ENCODE data around the gene ERF. TPM values are rescaled to one million over a fixed set of nuclear protein-coding genes. Genes with fewer than 3 reads are reported as not detected.

Gene ERF
- total and polyA plus RNA-seq, 4 experiments from 2014 or later, result 2.7 to 39.9 (median 21.1) TPM

DNA sequence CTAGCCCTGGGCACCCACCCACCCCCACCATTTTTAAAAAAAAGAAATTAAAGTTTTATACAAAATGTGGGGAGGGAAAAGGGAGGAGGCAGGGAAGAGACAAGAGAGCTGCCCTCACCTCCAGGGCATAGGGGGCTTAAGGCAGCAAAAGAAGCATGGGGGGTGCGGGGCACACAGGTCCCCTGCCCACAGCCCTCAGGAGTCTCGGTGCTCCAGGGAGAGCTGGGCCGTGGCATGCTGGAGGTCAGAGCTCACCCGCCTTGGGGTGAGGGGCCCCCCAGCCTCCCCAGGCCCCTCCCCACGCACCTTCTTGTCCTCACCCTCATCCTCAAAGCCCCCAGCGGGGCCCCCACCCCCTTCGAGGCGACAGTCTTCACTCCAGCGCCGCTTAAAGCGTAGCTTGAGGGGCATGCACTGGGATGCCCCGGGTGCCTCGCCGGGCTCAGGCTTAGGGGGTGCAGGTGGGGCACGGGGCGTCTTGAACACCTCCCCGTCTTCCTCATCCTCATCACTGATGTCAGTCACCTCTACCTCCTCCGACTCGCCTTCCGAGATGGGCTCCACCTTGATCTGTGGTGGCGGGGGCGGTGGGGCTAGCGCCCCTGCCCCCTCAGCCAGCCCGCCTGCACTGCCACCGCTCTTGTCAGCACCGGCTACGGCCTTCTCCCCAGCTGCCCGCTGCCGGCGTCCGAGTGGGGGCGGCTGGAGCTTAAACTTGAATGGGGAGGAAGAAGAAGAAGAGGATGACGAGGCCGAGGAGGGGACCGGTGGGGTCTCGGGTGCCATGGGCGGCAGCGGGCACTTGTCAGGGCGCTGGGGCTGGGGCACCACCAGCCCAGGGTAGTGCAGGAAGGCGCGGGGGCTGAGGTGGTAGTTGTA lies 6.4 kb downstream of the ERF start:
- H3K9me3 Mint-ChIP-seq, result peaks cover 0 to 2% (median 0%) of the 10 kb centered on the region in 8 donors
- intact Hi-C loops (cut with micrococcal nuclease), result no loop called here
- Histone ChIP-seq H3K4me3 (ENCODE audit: low read length in 2 of 2) (no peak overlapping the region), H3K4me1 (ENCODE audit: insufficient read depth, low read length) (peaks cover 49% of the 10 kb centered on the region), H3K9me3 (ENCODE audit: control insufficient read depth in 1 of 2, low read length in 2 of 2) (no peaks in the 10 kb centered on the region), H3K36me3 (ENCODE audit: insufficient read depth, low read length) (no peaks in the 10 kb centered on the region), H3K27me3 (ENCODE audit: insufficient read depth, low read length) (no peaks in the 10 kb centered on the region), H3K27ac (ENCODE audit: low read depth, low read length) (no peak overlapping the region)
- CTCF ChIA-PET (ENCODE audit: partially characterized antibody), result interaction anchor here (0.6 to 8.1 kb wide), 3 partner anchors 22 to 65 kb away, joined by 3 to 77 read pairs (median 6); no protein-coding TSS in a partner anchor
- POLR2A ChIA-PET (ENCODE audit: partially characterized antibody), result interaction anchor here (1.2 to 7.1 kb wide), 2 partner anchors 32 to 64 kb away, joined by 3 to 139 read pairs; no protein-coding TSS in a partner anchor
- peaks cover 0 to 26% of the 10 kb centered on the region in 2 donors for H3K36me3 Mint-ChIP-seq
- peak overlapping the region in 2 of 7 donors; percentile 75 for H3K27ac Mint-ChIP-seq
- no peak for DNase-seq
- peaks cover 17 to 58% (median 40%) of the 10 kb centered on the region in 4 donors for H3K4me1 Mint-ChIP-seq
- H3K4me3 Mint-ChIP-seq, result peak overlapping the region in 1 of 8 donors; percentile 20
- no peaks in the 10 kb centered on the region for H3K27me3 Mint-ChIP-seq

- H3K4me3 Mint-ChIP-seq, result no peak overlapping the region
- peaks cover 0 to 22% of the 10 kb centered on the region in 2 donors for H3K36me3 Mint-ChIP-seq
- no peak overlapping the region for H3K27ac Mint-ChIP-seq
- H3K4me1 Mint-ChIP-seq, result peaks cover 21 to 60% (median 42%) of the 10 kb centered on the region in 4 donors
- ChIA-PET POLR2A (ENCODE audit: partially characterized antibody) (interaction anchor here (0.6 to 7.1 kb wide), 5 partner anchors 21 to 985 kb away, joined by 3 to 139 read pairs (median 4); partner anchors contain the start of gene CIC), CTCF (ENCODE audit: partially characterized antibody) (interaction anchor here (0.6 to 8.1 kb wide), 6 partner anchors 23 to 139 kb away, joined by 3 to 77 read pairs (median 7); partner anchors contain the start of gene POU2F2)
- Histone ChIP-seq H3K27ac (ENCODE audit: low read depth, low read length) (no peak overlapping the region), H3K27me3 (ENCODE audit: insufficient read depth, low read length) (no peaks in the 10 kb centered on the region), H3K4me1 (ENCODE audit: insufficient read depth, low read length) (peaks cover 46% of the 10 kb centered on the region), H3K9me3 (ENCODE audit: control insufficient read depth in 1 of 2, low read length in 2 of 2) (no peaks in the 10 kb centered on the region), H3K36me3 (ENCODE audit: insufficient read depth, low read length) (no peaks in the 10 kb centered on the region), H3K4me3 (ENCODE audit: low read length in 2 of 2) (no peak overlapping the region)
- no peaks in the 10 kb centered on the region for H3K27me3 Mint-ChIP-seq
- DNase-seq, result no peak
- H3K9me3 Mint-ChIP-seq, result peaks cover 0 to 2% (median 0%) of the 10 kb centered on the region in 8 donors
- intact Hi-C loops (cut with micrococcal nuclease), result no loop called here
These were observed 7.2 kb downstream of the ERF start for GRCh38 chr19:42247640-42248199.

DNA sequence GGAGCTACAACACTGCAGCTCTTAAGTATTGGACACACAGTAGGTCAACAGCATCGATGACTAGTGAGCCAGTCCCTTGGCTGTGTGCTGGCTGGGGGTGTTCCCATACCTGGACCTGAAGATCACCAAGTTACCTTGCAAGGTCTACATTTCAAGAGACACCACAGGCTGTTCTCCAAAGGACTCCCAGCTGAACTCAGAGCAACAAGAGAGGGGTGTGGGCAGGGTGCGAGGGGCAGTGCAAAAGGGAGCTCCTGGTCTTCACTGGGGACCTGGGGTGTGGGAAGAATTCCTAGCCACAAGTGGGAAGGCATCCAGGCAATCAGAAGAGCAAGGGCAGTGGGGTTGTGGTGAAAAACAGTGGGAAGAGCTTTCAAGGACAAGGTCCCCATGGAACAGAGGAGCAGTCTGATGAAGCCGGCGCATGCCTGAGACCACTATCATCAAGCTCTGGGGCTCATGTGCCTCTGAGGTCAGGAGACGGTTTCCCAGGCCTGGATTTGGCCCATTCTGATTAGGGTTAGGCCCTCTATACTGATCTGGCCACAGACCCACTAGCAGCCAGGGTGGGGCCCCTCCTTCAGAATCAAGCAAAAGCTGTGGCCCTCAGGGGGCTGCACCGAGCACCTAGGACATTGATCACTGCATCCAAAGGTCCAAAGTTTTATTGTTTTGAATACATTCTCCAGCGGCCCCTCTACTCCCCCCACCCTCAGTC lies 7.8 kb downstream of the ERF start:
- Histone ChIP-seq H3K27me3 (ENCODE audit: insufficient read depth, low read length) (no peaks in the 10 kb centered on the region), H3K4me1 (ENCODE audit: insufficient read depth, low read length) (peaks cover 40% of the 10 kb centered on the region), H3K27ac (ENCODE audit: low read depth, low read length) (no peak overlapping the region), H3K36me3 (ENCODE audit: insufficient read depth, low read length) (no peaks in the 10 kb centered on the region), H3K4me3 (ENCODE audit: low read length in 2 of 2) (no peak overlapping the region), H3K9me3 (ENCODE audit: control insufficient read depth in 1 of 2, low read length in 2 of 2) (no peaks in the 10 kb centered on the region)
- no peak for DNase-seq
- ChIA-PET POLR2A (ENCODE audit: partially characterized antibody) (interaction anchor here (0.6 to 7.1 kb wide), 5 partner anchors 22 to 984 kb away, joined by 3 to 139 read pairs (median 4); partner anchors contain the start of gene CIC), CTCF (ENCODE audit: partially characterized antibody) (interaction anchor here (1.4 to 8.1 kb wide), 6 partner anchors 24 to 138 kb away, joined by 4 to 77 read pairs (median 7); partner anchors contain the start of gene POU2F2)
- H3K36me3 Mint-ChIP-seq, result peaks cover 0 to 20% of the 10 kb centered on the region in 2 donors
- H3K4me1 Mint-ChIP-seq, result peaks cover 19 to 57% (median 38%) of the 10 kb centered on the region in 4 donors
- intact Hi-C loops (cut with micrococcal nuclease), result no loop called here
- H3K27me3 Mint-ChIP-seq, result no peaks in the 10 kb centered on the region
- peak overlapping the region; percentile 27 to 81 (median 57) for H3K27ac Mint-ChIP-seq
- peak overlapping the region in 2 of 8 donors; percentile 30 to 42 for H3K4me3 Mint-ChIP-seq
- H3K9me3 Mint-ChIP-seq, result peaks cover 0 to 2% (median 0%) of the 10 kb centered on the region in 8 donors

DNA sequence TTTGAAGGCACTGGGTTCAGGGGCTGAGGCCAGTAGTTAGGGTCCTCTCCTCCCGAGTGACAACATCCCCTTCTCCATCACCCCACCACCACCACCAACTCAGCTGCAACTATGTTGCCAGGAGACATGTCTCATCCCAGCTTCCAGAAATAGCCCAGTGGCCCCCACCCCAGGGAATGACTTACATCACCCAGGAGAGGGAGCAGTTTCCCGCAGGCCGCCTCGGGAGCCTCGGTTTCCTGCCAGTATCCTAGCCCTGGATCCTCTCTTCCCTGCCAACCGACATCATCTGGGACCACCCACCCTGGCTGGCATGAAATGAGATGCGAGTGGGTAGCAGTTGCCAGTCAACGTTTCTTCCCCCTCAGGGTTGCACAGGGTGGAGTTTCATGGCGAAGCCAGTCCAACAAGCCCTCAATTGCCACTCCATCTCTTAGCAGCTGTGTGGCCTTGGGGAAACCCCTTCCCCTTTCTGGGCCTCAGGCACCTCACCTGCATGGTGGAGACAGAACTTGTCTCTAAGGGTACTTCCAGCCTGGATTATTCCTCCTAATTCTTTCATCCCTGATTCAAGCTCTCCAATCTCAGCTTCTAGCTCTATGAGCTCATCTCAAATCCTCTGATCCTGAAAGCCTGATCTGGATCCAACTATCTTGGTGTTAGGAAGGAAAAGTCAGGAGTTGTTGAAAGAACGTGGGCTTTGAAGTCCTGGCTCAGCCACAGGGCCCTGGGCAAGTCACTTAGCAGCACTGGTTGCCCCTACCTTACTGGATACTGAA lies 8.6 kb downstream of the ERF start:
- H3K4me1 Mint-ChIP-seq, result peaks cover 18 to 57% (median 35%) of the 10 kb centered on the region in 4 donors
- peak overlapping the region in 3 of 8 donors; percentile 22 to 42 (median 30) for H3K4me3 Mint-ChIP-seq
- Histone ChIP-seq H3K9me3 (ENCODE audit: control insufficient read depth in 1 of 2, low read length in 2 of 2) (no peaks in the 10 kb centered on the region), H3K4me1 (ENCODE audit: insufficient read depth, low read length) (peaks cover 38% of the 10 kb centered on the region), H3K27ac (ENCODE audit: low read depth, low read length) (no peak overlapping the region), H3K4me3 (ENCODE audit: low read length in 2 of 2) (no peak overlapping the region), H3K36me3 (ENCODE audit: insufficient read depth, low read length) (no peaks in the 10 kb centered on the region), H3K27me3 (ENCODE audit: insufficient read depth, low read length) (no peaks in the 10 kb centered on the region)
- no peak for DNase-seq
- H3K27ac Mint-ChIP-seq, result peak overlapping the region in 4 of 7 donors; percentile 27 to 81 (median 78)
- peaks cover 0 to 2% (median 0%) of the 10 kb centered on the region in 8 donors for H3K9me3 Mint-ChIP-seq
- intact Hi-C loops (cut with micrococcal nuclease), result no loop called here
- ChIA-PET CTCF (ENCODE audit: partially characterized antibody) (interaction anchor here (0.5 to 8.1 kb wide), 8 partner anchors 24 to 138 kb away, joined by 3 to 77 read pairs (median 6); partner anchors contain the start of gene POU2F2), POLR2A (ENCODE audit: partially characterized antibody) (interaction anchor here (0.9 to 9.0 kb wide), 5 partner anchors 23 to 34 kb away, joined by 3 to 139 read pairs (median 5); partner anchors contain the start of genes CIC, DEDD2 and ZNF526)
- no peaks in the 10 kb centered on the region for H3K27me3 Mint-ChIP-seq
- peaks cover 0 to 17% of the 10 kb centered on the region in 2 donors for H3K36me3 Mint-ChIP-seq

DNA sequence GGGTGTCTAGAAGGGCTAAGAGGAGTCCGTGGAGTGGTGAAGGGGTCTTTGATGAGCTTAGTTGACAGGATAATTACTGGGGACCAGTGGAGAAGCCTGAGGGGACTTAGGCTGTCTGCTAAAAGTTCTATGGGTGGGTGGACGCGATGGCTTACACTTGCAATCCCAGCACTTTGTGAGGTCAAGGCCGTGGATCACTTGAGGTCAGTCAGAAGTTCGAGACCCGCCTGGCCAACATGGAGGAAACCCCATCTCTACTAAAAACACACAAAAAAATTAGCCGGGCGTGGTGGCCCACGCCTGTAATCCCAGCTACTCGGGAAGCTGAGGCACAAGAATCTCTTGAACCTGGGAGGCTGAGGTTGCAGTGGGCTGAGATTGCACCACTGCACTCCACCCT lies 9.7 kb downstream of the ERF start:
- ChIA-PET POLR2A (ENCODE audit: partially characterized antibody) (interaction anchor here (1.2 to 9.0 kb wide), 11 partner anchors 8 to 112 kb away, joined by 3 to 139 read pairs (median 20); partner anchors contain the start of genes CIC, DEDD2, ERF and PAFAH1B3), CTCF (ENCODE audit: partially characterized antibody) (interaction anchor here (1.0 to 8.1 kb wide), 7 partner anchors 15 to 135 kb away, joined by 4 to 77 read pairs (median 9); partner anchors contain the start of gene POU2F2)
- Mint-ChIP-seq H3K36me3 (peaks cover 0 to 21% of the 10 kb centered on the region in 2 donors), H3K4me3 (peak overlapping the region in 6 of 8 donors; percentile 94 to 99 (median 96)), H3K4me1 (peaks cover 24 to 56% (median 40%) of the 10 kb centered on the region in 4 donors), H3K27me3 (no peaks in the 10 kb centered on the region), H3K27ac (peak overlapping the region; percentile 77 to 99 (median 99)), H3K9me3 (peaks cover 0 to 2% (median 0%) of the 10 kb centered on the region in 8 donors)
- Histone ChIP-seq H3K4me3 (ENCODE audit: low read length in 2 of 2) (no peak overlapping the region), H3K9me3 (ENCODE audit: control insufficient read depth in 1 of 2, low read length in 2 of 2) (no peaks in the 10 kb centered on the region), H3K27ac (ENCODE audit: low read depth, low read length) (peak overlapping the region; percentile 89), H3K36me3 (ENCODE audit: insufficient read depth, low read length) (peaks cover 3% of the 10 kb centered on the region), H3K4me1 (ENCODE audit: insufficient read depth, low read length) (peaks cover 42% of the 10 kb centered on the region), H3K27me3 (ENCODE audit: insufficient read depth, low read length) (no peaks in the 10 kb centered on the region)
- no peak for DNase-seq
- intact Hi-C loops (cut with micrococcal nuclease), result loop anchor here (2.0 kb wide), 1 partner anchor 156 kb away; no protein-coding TSS in a partner anchor
